ENCODE data around the gene C1orf74.

The C1orf74 gene

DNA sequence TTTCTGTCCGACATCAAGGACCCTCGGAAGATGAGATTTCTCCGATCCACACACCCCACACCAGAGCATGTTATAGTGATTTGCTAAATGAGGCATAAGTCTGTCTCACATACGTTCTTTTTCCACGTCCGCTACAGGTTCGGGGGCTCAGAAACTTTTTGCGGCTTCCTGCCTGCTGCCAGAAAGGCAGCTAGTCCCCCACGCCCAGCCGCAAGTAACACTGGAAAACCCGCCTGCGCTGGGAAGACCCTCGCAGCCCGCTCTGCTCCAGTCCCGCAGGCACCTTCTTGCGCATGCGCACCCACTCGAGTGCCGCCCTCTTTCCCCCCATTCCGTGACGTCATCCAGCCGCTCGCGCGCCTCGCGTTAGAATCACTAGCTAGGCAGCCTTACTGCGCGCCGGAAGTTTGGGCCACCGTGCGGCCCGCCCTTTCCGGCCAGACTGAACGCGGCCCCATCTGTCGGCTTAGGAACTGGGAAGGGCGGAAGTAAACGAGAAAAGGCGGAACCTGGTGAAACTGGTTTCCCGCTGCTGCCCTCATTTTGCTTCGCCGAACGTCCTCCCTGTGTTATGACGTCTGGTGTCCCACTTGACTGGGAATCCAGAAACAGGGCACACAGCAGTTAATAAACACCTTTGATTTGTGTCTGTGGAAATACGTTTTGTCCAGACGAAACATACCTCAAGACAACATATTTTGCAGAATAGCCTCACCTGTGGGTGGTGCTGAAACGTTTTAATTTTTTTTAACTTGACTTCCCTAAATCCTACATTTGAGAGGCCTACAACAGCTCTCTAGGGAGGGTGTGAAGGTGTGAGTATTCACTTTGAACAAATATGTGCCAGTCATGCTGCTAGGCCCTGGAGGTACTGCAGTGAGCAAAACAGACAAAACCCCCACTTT lies at the start of gene C1orf74:
TSS of gene C1orf74 (minus strand) at position 295 of the 905 bp plus-strand sequence. CDS start 925 bp downstream, outside the sequence.
- peak; percentile 97 to 99 (median 98) for DNase-seq

DNA sequence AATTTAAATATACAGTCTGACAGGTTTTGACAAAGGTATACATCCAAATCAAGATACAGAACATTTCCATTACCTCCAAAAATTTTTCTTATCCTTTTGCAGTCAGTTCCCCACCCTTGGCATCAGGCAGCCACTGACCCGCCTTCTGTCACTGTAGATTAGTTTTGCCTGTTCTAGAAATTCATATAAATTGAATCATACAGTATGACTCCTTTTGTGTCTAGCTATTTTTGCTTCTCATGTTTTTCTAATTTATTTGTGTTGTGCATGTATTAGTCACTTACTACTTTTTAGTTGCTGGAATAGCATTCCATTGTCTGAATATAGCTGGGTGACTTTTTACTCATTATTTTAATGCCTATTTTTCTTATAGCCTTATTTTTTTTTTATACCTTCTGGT lies 47.3 kb upstream of the C1orf74 start:
- no peak for DNase-seq

DNA sequence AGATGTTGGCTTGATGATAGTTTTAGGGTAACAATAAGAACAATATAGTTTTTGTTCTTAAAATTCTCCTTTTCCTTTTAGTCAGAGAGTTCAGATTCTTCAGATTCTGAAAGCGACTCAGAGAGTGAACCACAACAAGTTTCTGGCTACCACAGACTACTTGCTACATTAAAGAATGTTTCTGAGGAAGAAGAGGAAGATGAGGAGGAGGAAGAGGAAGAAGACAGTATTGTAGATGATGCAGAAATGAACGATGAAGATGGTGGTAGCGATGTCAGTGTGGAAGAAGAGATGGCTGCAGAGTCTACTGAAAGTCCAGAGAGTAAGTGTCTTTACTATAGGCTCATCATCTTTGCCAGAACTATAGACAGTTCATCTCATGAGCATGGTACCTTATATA lies 46.4 kb upstream of the C1orf74 start:
- DNase-seq, result no peak

DNA sequence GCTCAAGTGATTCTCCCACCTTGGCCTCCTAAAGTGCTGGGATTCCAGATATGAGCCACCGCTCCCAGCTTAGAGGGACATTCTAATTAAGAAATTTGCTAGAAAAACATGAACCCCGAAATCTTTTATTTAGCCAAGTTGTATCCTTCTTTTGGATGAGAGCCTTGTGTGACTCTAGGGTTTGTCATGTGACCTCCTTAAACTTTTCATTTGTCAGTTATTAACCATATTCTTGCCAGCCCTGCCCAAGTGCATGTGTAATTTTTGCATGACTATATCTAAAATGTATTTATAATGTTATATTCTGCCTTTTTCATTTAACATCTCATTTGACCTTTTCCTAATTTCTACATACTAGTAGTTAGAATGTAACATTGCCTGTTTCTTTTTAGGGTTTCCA lies 45.4 kb upstream of the C1orf74 start:
- no peak for DNase-seq

DNA sequence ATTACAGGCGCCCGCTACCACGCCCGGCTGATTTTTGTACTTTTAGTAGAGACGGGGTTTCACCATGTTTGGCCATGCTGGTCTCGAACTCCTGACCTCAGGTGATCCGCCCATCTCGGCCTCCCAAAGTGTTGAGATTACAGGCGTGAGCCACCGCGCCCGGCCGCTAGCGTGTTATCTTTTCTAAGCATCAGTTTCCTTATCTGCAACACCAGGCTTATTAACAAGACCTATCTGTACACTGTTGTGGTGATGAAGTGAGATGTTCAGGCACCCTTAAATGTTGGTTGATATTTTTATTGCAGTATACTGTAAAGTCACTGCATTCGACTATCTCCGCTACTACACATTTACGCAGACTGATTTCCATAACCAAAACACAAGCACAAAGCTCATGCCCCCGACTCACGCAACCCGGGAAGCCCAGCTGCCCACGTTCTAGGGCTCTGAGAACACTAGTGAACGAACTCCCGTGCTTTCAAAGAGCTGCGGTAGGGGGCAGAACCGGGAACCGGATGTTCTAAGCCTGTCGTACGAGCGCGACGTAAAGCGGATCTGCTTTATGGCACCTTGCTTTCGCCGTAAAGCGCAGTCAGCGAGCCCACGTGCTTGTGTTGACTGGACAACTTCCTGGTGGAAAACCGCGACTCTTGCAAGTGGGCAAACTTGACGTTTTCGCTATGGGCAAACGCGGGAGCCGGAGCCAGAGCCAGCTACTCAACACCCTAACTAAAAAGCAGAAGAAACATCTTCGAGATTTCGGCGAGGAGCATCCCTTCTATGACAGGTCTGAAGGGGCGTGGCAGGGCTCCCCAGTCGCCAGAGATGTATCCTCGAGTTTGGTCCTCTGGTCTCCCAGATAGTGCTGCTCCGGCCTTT lies 43.3 kb upstream of the C1orf74 start, which contains the start of gene UTP25:
TSS of gene UTP25 (plus strand) at position 589 of the 879 bp plus-strand sequence. CDS start at position 681, 92 bp downstream.
- DNase-seq, result peak; percentile 87 to 93 (median 90)

DNA sequence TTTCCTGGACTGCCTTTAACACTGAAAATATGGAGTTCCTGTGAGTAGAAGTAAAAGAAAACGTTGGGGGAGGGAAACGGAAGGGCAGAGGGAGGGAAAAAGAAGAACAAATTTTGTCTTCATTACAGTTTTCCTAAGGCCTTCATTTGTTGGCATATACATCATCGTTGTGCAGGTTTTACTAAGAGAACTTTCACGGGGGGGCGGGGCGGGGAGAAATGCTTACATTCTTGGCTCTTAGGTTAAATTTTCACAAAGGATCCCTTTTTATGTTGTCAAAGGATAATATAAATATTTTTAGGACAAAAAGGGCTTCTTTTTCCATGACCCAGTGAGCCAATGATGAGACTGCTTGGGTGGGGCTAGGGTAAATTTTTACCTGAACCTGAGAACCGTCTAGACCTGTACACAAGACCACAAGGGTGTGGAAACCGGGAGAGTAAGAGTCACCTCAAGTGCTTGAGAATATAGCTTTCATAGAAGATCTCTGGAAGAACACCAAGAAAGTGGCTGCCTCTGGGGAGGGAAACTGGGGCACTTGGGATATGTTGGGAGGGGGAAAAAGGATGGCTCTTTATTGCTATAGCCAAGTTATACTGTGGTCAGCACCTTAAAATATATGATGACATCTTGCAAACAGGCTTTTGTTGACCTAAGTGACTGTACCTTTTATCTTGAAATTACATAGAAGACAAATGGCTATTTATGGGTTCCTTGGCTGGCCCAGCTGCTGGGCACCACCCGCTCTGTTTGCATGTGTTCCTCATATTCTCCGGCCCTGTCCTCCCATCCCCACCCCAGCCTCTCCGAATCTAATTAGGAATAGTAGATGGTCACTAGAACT lies 41.5 kb upstream of the C1orf74 start:
- no peak for DNase-seq

DNA sequence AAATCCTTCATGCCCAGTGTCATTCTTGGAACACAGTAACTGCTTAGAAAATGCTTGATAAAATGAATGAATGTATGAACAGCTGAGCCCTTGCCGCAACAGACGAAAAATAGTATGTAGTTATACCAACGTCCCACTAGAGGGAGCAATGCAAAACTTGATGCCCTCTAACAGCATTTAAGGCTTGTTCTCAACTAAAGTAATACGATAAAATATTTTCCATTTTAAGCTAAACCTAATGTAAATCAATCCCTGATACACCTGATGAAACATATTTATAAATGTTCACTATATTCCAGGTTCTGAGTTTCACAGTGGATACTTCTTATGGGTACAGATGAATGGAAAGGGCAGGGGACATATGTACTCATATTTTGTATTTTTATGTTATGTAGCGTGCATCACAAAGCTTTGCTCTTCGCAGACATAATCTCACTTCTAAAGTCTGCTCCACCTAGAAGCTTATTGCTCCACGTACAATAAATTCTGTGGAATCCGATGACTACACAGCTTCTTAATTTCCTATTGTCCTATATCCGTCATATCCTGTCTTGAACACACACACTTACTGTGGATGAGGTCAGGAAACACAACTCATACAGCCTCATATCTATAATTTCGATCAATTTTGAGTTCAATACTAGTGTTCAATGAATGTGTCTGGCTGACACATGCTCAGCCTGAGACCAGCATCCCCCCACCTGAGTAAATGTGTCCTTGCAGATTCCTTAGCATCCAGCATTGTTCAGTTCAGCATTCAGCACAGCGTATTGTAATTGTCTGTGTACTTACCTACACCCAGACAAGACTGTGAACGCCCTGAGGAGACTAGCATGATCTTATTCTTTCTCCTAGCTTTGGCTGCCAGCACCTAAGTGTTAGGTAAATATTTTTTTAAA lies 39.0 kb upstream of the C1orf74 start:
- DNase-seq, result peak in 3 of 6 experiments; percentile 8 to 59 (median 59)

DNA sequence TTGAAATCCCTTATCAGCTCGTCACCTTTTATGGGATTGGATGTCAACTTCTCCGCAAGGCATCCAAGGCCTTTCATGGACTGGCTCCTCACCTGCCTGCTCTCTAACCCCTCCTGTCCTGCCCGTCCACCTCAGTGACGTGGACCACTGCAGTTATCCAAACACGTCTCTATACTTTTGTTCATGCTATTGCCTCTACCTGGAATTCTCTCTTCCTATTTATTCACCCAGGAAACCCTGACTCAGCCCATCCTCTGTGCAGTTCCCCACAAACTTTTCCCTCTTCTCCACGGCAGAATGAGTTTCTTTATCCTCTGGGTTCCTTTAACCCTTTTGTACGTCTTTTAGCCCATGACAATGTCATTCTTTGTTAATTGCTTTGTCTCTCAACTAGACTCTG lies 38.3 kb upstream of the C1orf74 start:
- no peak for DNase-seq

DNA sequence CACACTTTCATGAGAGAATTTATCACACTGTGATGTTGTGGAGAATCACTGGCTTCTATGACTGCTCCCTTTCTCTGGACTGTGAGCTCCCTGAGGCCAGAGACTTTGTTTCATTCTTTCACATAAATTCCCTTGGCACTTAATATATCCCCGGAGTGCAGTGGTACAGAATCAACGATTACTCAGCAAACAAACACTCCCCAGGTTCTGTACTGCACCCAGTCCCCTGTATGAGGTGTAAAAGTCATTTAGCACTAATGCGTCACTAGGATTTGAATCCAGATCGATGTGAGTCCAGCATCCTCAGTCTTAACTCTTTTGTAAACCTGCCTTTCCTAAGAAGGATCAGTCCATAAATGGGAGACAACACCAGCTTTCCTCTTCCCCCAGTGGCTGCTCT lies 36.6 kb upstream of the C1orf74 start:
- DNase-seq, result no peak

DNA sequence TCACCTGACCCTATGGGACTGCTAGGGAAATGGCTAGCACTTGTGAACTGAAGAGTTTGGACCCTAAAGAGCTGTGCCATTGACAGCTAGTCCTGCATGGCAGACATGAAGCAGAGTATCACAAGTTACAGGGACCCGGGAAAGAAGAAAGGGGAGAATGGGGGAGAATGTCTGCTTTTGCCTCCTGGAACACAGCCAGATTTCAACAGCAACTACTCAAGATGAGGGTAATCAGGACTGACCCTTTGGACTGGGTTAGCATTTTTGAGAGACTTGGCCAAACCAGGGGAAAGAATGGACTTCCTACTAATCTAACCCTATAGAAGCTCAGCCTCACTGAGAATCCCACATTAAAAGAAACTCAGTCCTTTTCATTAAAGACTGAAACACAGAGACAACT lies 34.7 kb upstream of the C1orf74 start:
- DNase-seq, result no peak

DNA sequence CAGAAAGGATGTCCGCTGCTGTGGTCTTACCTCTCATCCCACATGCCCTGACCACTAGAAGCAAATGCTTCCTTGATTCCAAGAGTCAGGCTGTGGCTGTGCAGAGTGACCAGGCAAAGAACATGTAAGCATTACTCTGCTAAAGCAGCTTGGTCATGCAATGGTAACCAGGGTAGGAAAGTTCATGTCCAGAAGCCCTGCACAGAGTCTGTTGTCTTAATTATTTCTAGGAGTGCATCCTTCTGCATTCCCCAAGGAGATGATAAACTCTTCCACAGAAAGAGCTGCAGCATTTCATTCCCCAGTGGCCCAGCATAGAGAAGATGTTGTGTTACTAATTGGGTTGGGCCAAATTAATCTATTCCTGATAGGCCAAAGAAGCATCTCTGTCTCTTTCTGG lies 33.3 kb upstream of the C1orf74 start:
- DNase-seq, result no peak

DNA sequence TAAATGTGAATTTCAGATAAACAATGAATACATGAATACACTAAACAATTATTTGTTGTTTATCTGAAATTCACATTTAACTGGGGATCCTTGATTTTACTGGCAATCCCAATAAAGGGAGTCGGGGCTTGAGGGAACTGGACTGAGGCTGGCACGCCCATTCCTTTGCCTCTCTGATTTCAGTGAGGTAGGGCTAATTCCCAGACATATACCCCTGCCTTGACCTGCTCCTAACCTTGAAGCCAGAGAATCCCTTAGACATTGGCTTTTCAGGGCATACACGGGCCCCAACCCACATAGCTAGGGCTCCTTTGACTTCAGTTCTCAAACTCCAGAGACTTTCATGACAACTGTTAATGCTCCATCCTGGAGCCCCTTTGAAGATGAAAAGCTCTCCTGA lies 32.6 kb upstream of the C1orf74 start:
- DNase-seq, result no peak

DNA sequence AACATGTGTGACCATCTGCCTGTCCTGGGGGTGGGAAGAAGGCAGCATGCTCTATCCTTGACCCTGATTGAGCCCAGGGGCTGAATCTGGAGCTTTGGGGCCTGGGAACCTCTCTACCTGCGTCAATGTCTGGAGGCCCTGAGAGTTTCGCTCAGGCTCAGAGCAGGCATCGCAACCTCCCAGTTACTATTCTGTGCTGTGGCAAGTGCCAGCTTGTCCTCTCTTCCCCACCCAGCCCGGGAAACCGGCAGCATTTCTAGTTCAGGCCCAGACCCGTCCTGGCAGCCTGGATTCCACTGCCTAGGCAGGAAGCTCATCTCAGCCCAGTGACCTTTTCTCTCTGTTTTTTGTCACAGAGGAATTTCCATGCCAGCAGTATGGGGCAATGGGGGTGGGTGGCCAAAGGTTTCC lies 31.6 kb upstream of the C1orf74 start:
- no peak for DNase-seq

DNA sequence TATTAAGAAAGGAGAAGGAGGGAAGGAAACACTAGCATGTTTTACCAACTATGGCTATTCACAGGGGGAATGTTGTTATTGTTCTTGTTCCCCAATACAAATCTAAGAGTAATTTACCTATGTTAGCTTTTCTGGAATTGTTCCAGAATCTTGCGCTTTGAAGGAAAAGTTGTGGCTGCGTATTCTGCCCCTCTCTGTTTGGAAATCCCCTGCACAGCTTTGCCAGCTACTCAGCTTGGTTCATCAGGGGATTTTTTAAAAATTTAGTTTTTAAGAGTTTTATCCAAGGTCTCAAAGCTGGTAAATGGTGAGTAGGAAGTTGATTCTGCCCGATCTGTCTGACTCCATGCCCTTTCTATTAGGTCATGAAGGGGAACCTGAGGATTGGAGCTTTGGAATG lies 31.1 kb upstream of the C1orf74 start:
- no peak for DNase-seq

DNA sequence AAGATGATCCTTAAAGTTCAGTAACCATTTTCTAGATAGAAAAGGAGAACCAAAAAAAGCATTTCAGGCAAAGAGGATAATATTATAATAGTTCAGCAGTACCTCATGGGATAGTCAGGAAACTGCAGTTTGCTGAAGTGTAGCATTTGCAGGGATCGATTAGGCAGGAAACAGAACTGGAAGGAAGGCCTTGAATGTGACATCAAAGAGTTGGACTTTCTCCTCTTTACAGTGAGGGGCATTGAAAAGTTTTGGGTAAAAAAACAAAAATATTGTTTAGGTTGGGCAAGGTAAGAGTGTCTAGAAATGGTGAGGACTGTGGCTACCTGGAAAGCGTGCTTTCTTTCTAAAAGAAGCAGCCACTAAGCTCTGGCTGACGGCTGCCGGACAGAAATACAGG lies 29.5 kb upstream of the C1orf74 start:
- no peak for DNase-seq

DNA sequence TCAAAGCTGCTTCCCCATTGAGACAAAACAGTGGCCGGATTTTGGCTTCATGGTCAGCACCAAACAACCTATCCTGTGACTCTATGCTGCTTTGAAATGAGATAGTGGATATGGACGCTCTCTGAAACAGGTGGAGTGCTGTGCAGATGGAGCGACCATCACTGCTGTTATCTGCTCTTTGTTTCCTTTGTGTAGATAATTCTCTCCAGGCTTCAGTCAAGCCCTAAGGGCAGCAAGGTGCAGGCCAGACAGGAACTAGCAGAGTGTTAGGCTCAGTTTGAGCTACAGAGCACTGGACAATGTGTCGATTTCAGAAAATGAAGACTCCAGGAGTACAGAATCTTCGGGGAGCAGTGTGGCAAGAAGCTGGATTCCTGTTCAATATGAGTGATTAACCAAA lies 26.4 kb upstream of the C1orf74 start:
- no peak for DNase-seq

DNA sequence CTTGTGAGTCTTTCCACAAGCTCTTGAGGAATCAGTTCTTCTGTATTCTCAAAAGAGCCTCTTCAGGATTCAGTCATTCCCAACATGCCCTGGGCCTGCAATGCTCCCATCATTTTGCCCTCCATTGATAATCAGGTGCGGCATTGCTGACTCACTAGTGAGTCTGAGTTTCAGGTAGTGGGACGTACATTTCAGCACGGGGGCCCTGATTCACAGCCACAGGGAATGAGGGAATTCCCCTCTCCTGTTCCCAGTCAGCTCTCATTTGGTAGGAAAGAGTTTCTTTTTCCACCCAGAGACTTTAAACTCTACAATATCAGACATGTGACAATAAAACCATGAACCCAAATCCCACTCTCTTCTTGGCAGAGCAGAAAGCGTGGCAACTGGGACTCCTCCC lies 25.3 kb upstream of the C1orf74 start:
- no peak for DNase-seq

DNA sequence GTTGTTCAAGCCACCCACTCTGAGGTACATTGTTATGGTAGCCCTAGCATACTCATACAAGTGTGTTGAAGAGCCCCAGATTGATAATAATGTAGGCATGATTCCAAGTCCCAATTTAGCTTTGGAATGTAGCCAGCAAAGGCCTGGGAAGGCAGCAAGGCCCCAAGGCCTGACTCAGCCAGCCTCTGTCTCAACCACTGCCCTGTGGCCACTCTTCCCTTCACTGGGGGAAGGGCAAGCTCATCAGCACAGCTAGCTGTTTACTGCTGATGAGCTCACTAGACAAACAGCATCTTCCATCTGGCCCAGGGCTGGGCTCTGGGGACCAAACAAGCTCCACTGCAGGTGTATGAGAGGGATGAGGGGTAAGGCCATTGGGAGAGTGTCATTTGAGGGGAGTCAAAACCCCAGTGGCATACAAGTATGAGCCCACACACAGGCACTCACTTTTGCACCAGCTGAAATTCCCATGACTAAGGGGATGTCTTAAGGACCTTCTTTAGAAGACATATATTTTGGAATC lies 23.8 kb upstream of the C1orf74 start:
- no peak for DNase-seq

DNA sequence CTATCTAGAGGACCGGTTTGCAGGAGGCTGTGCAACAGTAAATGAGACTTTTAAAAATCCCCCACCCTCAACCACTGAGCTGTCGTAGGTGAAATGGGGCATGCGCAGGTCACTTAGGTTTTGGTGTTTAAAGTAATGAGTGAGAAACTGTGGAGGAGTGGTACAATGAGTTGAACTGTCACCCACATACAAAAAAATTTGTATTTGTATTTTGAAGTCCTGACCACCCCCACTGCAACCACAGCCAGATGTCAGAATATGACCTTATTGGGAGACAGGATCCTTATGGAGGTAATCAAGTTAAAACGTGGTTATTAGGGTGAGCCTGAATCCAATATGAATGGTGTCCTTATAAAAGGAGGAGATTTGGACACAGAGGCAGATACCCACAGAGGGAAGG lies 23.1 kb upstream of the C1orf74 start:
- no peak for DNase-seq

DNA sequence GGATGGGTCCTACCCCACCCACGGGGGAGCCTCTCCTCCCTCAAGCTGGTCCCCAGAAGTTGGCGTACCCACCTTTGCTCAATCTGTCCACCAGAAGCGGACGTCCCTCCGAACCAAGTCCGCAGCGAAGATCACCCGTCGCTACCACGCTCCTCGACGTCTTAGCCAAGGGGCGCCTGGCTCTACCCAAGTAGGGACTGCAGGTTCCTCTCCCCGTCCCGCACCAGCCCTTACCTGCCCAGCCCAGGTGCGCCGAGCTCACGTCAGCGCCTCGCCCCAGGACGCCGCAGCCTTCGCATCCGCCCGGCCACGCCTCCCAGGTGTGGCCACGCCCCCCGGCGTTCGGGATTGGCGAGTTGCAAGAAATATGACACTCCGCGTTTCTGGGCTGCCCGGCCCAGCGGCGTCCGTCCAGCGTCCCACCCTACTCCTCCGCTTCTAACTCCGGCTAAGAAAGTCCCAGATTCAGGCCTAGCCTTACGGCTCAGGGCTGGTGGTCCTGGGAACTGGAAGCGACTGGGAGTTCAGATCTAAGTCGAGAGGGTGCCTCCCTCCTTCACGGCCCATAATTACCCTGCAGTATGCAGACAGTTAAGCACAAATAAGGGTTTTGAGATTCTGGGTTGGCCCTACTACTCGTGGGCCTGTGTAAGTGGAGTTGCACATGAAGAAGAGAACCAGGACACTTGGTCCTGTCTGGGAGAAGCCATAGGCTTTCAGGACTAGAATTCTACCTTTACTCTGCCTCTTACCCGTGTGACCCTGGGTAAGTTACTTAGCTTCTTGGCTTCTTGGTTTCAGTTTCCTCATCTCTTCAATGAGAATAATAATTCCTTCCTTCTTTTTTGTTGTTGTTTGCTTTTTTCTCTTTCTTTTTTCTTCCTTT lies 21.8 kb upstream of the C1orf74 start, which contains the start of gene IRF6:
TSS of gene IRF6 (minus strand) at position 268 of the 886 bp plus-strand sequence. CDS start 4,729 bp downstream, outside the sequence.
- peak; percentile 71 to 78 (median 76) for DNase-seq

Data from stimulated activated naive CD4-positive, alpha-beta T cell (primary cell).